ENCODE data around the gene ZHX3. TPM values are rescaled to one million over a fixed set of nuclear protein-coding genes. Genes with fewer than 3 reads are reported as not detected.
"Not testable (repeated sequence)": the region's sequence is repeated elsewhere in the genome, so short reads cannot be mapped to it uniquely, and the experiment has no call there.

Gene ZHX3
- total RNA-seq, 1 donor from 2014 or later: 8.2 TPM

GRCh38 chr20:41245086-41245707 is 72.3 kb downstream of the ZHX3 start:
- intact Hi-C loops (cut with micrococcal nuclease): no loop called here
- H3K36me3 Mint-ChIP-seq (ENCODE audit: low read depth): no peaks in the 10 kb centered on the region
- no peaks in the 10 kb centered on the region for H3K9me3 Mint-ChIP-seq
- no peak for DNase-seq (ENCODE audit: low spot score)
- H3K4me1 Mint-ChIP-seq (ENCODE audit: low read depth): peaks cover 27% of the 10 kb centered on the region
- no peaks in the 10 kb centered on the region for H3K27me3 Mint-ChIP-seq (ENCODE audit: low read depth)
- H3K27ac Mint-ChIP-seq: no peak overlapping the region
- H3K4me3 Mint-ChIP-seq (ENCODE audit: low read depth): no peak overlapping the region

GRCh38 chr20:41242807-41243206 is 74.7 kb downstream of the ZHX3 start:
- H3K27me3 Mint-ChIP-seq (ENCODE audit: low read depth): no peaks in the 10 kb centered on the region
- H3K4me3 Mint-ChIP-seq (ENCODE audit: low read depth): no peak overlapping the region
- no peaks in the 10 kb centered on the region for H3K36me3 Mint-ChIP-seq (ENCODE audit: low read depth)
- H3K9me3 Mint-ChIP-seq: no peaks in the 10 kb centered on the region
- no peak for DNase-seq (ENCODE audit: low spot score)
- H3K27ac Mint-ChIP-seq: no peak overlapping the region
- H3K4me1 Mint-ChIP-seq (ENCODE audit: low read depth): peaks cover 20% of the 10 kb centered on the region
- intact Hi-C loops (cut with micrococcal nuclease): no loop called here

GRCh38 chr20:41242352-41242751 is 75.2 kb downstream of the ZHX3 start:
- Mint-ChIP-seq H3K4me3 (ENCODE audit: low read depth) (no peak overlapping the region), H3K27ac (no peak overlapping the region), H3K36me3 (ENCODE audit: low read depth) (no peaks in the 10 kb centered on the region), H3K9me3 (no peaks in the 10 kb centered on the region), H3K27me3 (ENCODE audit: low read depth) (no peaks in the 10 kb centered on the region), H3K4me1 (ENCODE audit: low read depth) (peaks cover 20% of the 10 kb centered on the region)
- DNase-seq (ENCODE audit: low spot score): no peak
- intact Hi-C loops (cut with micrococcal nuclease): no loop called here

GRCh38 chr20:41237233-41237632 is 80.3 kb downstream of the ZHX3 start:
- H3K4me3 Mint-ChIP-seq (ENCODE audit: low read depth); H3K27me3 Mint-ChIP-seq (ENCODE audit: low read depth); H3K36me3 Mint-ChIP-seq (ENCODE audit: low read depth); H3K9me3 Mint-ChIP-seq; intact Hi-C loops (cut with micrococcal nuclease); DNase-seq (ENCODE audit: low spot score); H3K27ac Mint-ChIP-seq: not testable (repeated sequence)
- H3K4me1 Mint-ChIP-seq (ENCODE audit: low read depth): peaks cover 21% of the 10 kb centered on the region

GRCh38 chr20:41236818-41237217 is 80.7 kb downstream of the ZHX3 start:
- peaks cover 22% of the 10 kb centered on the region for H3K4me1 Mint-ChIP-seq (ENCODE audit: low read depth)

GRCh38 chr20:41234546-41234945 is 83.0 kb downstream of the ZHX3 start:
- H3K4me3 Mint-ChIP-seq (ENCODE audit: low read depth): no peak overlapping the region
- DNase-seq (ENCODE audit: low spot score): no peak
- no peak overlapping the region for H3K27ac Mint-ChIP-seq
- no peaks in the 10 kb centered on the region for H3K9me3 Mint-ChIP-seq
- no peaks in the 10 kb centered on the region for H3K27me3 Mint-ChIP-seq (ENCODE audit: low read depth)
- intact Hi-C loops (cut with micrococcal nuclease): loop anchor here (5.0 kb wide), 2 partner anchors 37 to 83 kb away; partner anchors contain the start of gene ZHX3
- H3K4me1 Mint-ChIP-seq (ENCODE audit: low read depth): peaks cover 28% of the 10 kb centered on the region
- no peaks in the 10 kb centered on the region for H3K36me3 Mint-ChIP-seq (ENCODE audit: low read depth)

More at GRCh38 chr20:41236818-41237217, 80.7 kb downstream of the ZHX3 start:
- H3K9me3 Mint-ChIP-seq; intact Hi-C loops (cut with micrococcal nuclease); H3K4me3 Mint-ChIP-seq (ENCODE audit: low read depth); H3K27ac Mint-ChIP-seq; H3K36me3 Mint-ChIP-seq (ENCODE audit: low read depth); H3K27me3 Mint-ChIP-seq (ENCODE audit: low read depth); DNase-seq (ENCODE audit: low spot score): not testable (repeated sequence)

GRCh38 chr20:41234041-41234440 is 83.5 kb downstream of the ZHX3 start:
- Mint-ChIP-seq H3K4me3 (ENCODE audit: low read depth) (no peak overlapping the region), H3K9me3 (no peaks in the 10 kb centered on the region), H3K27ac (no peak overlapping the region), H3K27me3 (ENCODE audit: low read depth) (no peaks in the 10 kb centered on the region), H3K4me1 (ENCODE audit: low read depth) (peaks cover 30% of the 10 kb centered on the region), H3K36me3 (ENCODE audit: low read depth) (no peaks in the 10 kb centered on the region)
- intact Hi-C loops (cut with micrococcal nuclease): loop anchor here (5.0 kb wide), 2 partner anchors 37 to 83 kb away; partner anchors contain the start of gene ZHX3
- DNase-seq (ENCODE audit: low spot score): no peak

GRCh38 chr20:41232973-41233926 is 84.3 kb downstream of the ZHX3 start:
- no peak overlapping the region for H3K4me3 Mint-ChIP-seq (ENCODE audit: low read depth)
- no peaks in the 10 kb centered on the region for H3K27me3 Mint-ChIP-seq (ENCODE audit: low read depth)
- H3K9me3 Mint-ChIP-seq: no peaks in the 10 kb centered on the region
- DNase-seq (ENCODE audit: low spot score): no peak
- no peaks in the 10 kb centered on the region for H3K36me3 Mint-ChIP-seq (ENCODE audit: low read depth)
- intact Hi-C loops (cut with micrococcal nuclease): loop anchor here (1.0 to 5.0 kb wide), 6 partner anchors 36 to 264 kb away; partner anchors contain the start of genes LPIN3 and ZHX3
- peaks cover 35% of the 10 kb centered on the region for H3K4me1 Mint-ChIP-seq (ENCODE audit: low read depth)
- H3K27ac Mint-ChIP-seq: no peak overlapping the region

- Mint-ChIP-seq H3K27me3 (ENCODE audit: low read depth) (no peaks in the 10 kb centered on the region), H3K9me3 (no peaks in the 10 kb centered on the region), H3K36me3 (ENCODE audit: low read depth) (no peaks in the 10 kb centered on the region), H3K4me1 (ENCODE audit: low read depth) (peaks cover 36% of the 10 kb centered on the region), H3K4me3 (ENCODE audit: low read depth) (no peak overlapping the region), H3K27ac (no peak overlapping the region)
- intact Hi-C loops (cut with micrococcal nuclease): loop anchor here (5.0 kb wide), 2 partner anchors 34 to 86 kb away; partner anchors contain the start of gene ZHX3
- DNase-seq (ENCODE audit: low spot score): no peak
Measured at GRCh38 chr20:41231136-41231535, 86.4 kb downstream of the ZHX3 start.

GRCh38 chr20:41230136-41230535 is 87.4 kb downstream of the ZHX3 start:
- no peaks in the 10 kb centered on the region for H3K9me3 Mint-ChIP-seq
- no peaks in the 10 kb centered on the region for H3K36me3 Mint-ChIP-seq (ENCODE audit: low read depth)
- H3K27ac Mint-ChIP-seq: no peak overlapping the region
- no peaks in the 10 kb centered on the region for H3K27me3 Mint-ChIP-seq (ENCODE audit: low read depth)
- intact Hi-C loops (cut with micrococcal nuclease): loop anchor here (5.0 kb wide), 2 partner anchors 33 to 87 kb away; partner anchors contain the start of gene ZHX3
- peaks cover 36% of the 10 kb centered on the region for H3K4me1 Mint-ChIP-seq (ENCODE audit: low read depth)
- no peak for DNase-seq (ENCODE audit: low spot score)
- no peak overlapping the region for H3K4me3 Mint-ChIP-seq (ENCODE audit: low read depth)

GRCh38 chr20:41229259-41229658 is 88.3 kb downstream of the ZHX3 start:
- Mint-ChIP-seq H3K36me3 (ENCODE audit: low read depth) (no peaks in the 10 kb centered on the region), H3K27ac (no peak overlapping the region), H3K27me3 (ENCODE audit: low read depth) (no peaks in the 10 kb centered on the region), H3K4me3 (ENCODE audit: low read depth) (no peak overlapping the region), H3K4me1 (ENCODE audit: low read depth) (peaks cover 32% of the 10 kb centered on the region), H3K9me3 (no peaks in the 10 kb centered on the region)
- no peak for DNase-seq (ENCODE audit: low spot score)
- intact Hi-C loops (cut with micrococcal nuclease): no loop called here

- Mint-ChIP-seq H3K9me3 (no peaks in the 10 kb centered on the region), H3K4me1 (ENCODE audit: low read depth) (peaks cover 30% of the 10 kb centered on the region), H3K36me3 (ENCODE audit: low read depth) (no peaks in the 10 kb centered on the region), H3K27ac (no peak overlapping the region), H3K27me3 (ENCODE audit: low read depth) (no peaks in the 10 kb centered on the region), H3K4me3 (ENCODE audit: low read depth) (no peak overlapping the region)
- intact Hi-C loops (cut with micrococcal nuclease): no loop called here
- no peak for DNase-seq (ENCODE audit: low spot score)
Measured at GRCh38 chr20:41228858-41229257, 88.7 kb downstream of the ZHX3 start.

- Mint-ChIP-seq H3K27ac (no peak overlapping the region), H3K36me3 (ENCODE audit: low read depth) (no peaks in the 10 kb centered on the region), H3K4me1 (ENCODE audit: low read depth) (peaks cover 13% of the 10 kb centered on the region), H3K9me3 (no peaks in the 10 kb centered on the region), H3K27me3 (ENCODE audit: low read depth) (no peaks in the 10 kb centered on the region), H3K4me3 (ENCODE audit: low read depth) (no peak overlapping the region)
- DNase-seq (ENCODE audit: low spot score): no peak
- intact Hi-C loops (cut with micrococcal nuclease): no loop called here
Measured at GRCh38 chr20:41226426-41226825, 91.1 kb downstream of the ZHX3 start.

Data from activated T-helper 2 cell treated with anti-CD3 and anti-CD28 coated beads, Interferon-gamma antibody, Interleukin-2, Interleukin-4, amounts not matched to agents 10 μg/mL and 5 μg/mL and 100 μg/mL, durations not matched to agents 14 hours and 24 hours and 36 hours (primary cell).